GM12878 (cell line): ENCODE data around the gene B3GNT8. TPM values are rescaled to one million over a fixed set of nuclear protein-coding genes. Genes with fewer than 3 reads are reported as not detected.
A peak's percentile ranks its signal among the peaks of the same experiment; 100 is the strongest.

ENCODE experiments used
- BCL11A ChIP-seq: IDR thresholded peaks from 2 replicates; pipeline ENCODE4 v1.6.1; 2011; ENCODE audit warnings: low read depth, low read length
- CEBPB ChIP-seq, 2 experiments: fragments of 150-350 bp in 1 of 2; IDR thresholded peaks; 2 replicates each; pipeline ENCODE4 v1.6.1; 2012 to 2014; ENCODE audit warnings: low read depth in 2 of 2, low read length in 2 of 2, borderline replicate concordance in 1 of 2, inconsistent platforms in 1 of 2
- CREB1 ChIP-seq: IDR thresholded peaks from 2 replicates; pipeline ENCODE4 v1.6.1; 2012; ENCODE audit warnings: low read depth, mild to moderate bottlenecking, inconsistent platforms
- CTCF ChIP-seq, 3 experiments: IDR thresholded peaks in 2 of 3; conservative IDR thresholded peaks in 1 of 3; 2 replicates each; pipeline ENCODE4 v1.5.1; 2011; ENCODE audit warnings: low read depth in 3 of 3, low read length in 3 of 3, mild to moderate bottlenecking in 3 of 3, control low read depth in 2 of 3, moderate library complexity in 2 of 3, inconsistent platforms in 1 of 3, mixed read lengths in 1 of 3; ENCODE audit not compliant: control insufficient read depth in 2 of 3, insufficient read depth in 1 of 3; ENCODE audit errors: extremely low read depth in 1 of 3
- E2F8 ChIP-seq: fragments of 450-650 bp; IDR thresholded peaks from 2 replicates; pipeline ENCODE4 v1.6.1; 2018; ENCODE audit warnings: mild to moderate bottlenecking, low read depth, moderate library complexity; ENCODE audit not compliant: partially characterized antibody
- EP300 ChIP-seq, 2 experiments: fragments of 150-350 bp in 1 of 2; IDR thresholded peaks; 2 replicates each; pipeline ENCODE4 v1.6.1; 2011 to 2012; ENCODE audit warnings: low read depth in 2 of 2, low read length in 2 of 2, borderline replicate concordance in 1 of 2, improper control_type of control experiment in 1 of 2, inconsistent platforms in 1 of 2; ENCODE audit not compliant: control insufficient read depth in 1 of 2
- GABPA ChIP-seq: IDR thresholded peaks from 2 replicates; pipeline ENCODE4 v1.6.1; 2014; ENCODE audit warnings: antibody characterized with exemption, low read depth, mild to moderate bottlenecking, inconsistent platforms
- IRF4 ChIP-seq: IDR thresholded peaks from 2 replicates; pipeline ENCODE4 v1.6.1; 2011; ENCODE audit warnings: low read depth, low read length
- LARP7 ChIP-seq: fragments of 450-650 bp; IDR thresholded peaks from 2 replicates; pipeline ENCODE4 v1.6.1; 2017; ENCODE audit warnings: mild to moderate bottlenecking
- MLLT1 ChIP-seq: fragments of 450-650 bp; IDR thresholded peaks from 2 replicates; pipeline ENCODE4 v1.6.1; 2016; ENCODE audit warnings: mild to moderate bottlenecking
- REST ChIP-seq: IDR thresholded peaks from 2 replicates; pipeline ENCODE4 v1.6.1; 2012; ENCODE audit warnings: mild to moderate bottlenecking, low read depth, low read length
- SKIL ChIP-seq: fragments of 450-650 bp; IDR thresholded peaks from 2 replicates; pipeline ENCODE4 v1.6.1; 2017; ENCODE audit warnings: mild to moderate bottlenecking, low read depth, inconsistent platforms; ENCODE audit not compliant: poor library complexity, severe bottlenecking
- TAF1 ChIP-seq: IDR thresholded peaks from 2 replicates; pipeline ENCODE4 v1.6.1; 2011; ENCODE audit warnings: mild to moderate bottlenecking, low read depth, low read length, borderline replicate concordance
- ZNF207 ChIP-seq: fragments of 450-650 bp; IDR thresholded peaks from 2 replicates; pipeline ENCODE4 v1.6.1; 2014; ENCODE audit warnings: antibody characterized with exemption, mild to moderate bottlenecking, borderline replicate concordance
- ZNF384 ChIP-seq: IDR thresholded peaks from 2 replicates; pipeline ENCODE4 v1.6.1; 2012; ENCODE audit warnings: low read depth, mild to moderate bottlenecking, low read length, improper control_type of control experiment, borderline replicate concordance
- polyA plus RNA-seq, 11 experiments: library from polyadenylated mRNA; depleted of rRNA in 4 of 11; unstranded in 6 of 11; stranded (reverse) in 5 of 11; fragments of >200 nt; fragmentation: Nextera tagmentation in 4 of 11; fragmentation: Illumina TruSeq in 1 of 11; extraction: Ambion mirVana in 4 of 11; extraction: Trizol in 1 of 11; gene quantifications; 1 replicate in 1 of 11; 2 replicates in 10 of 11; pipeline versions ENCODE4 v1.2.1 to v1.2.3, GENCODE V29; 2011 to 2016; ENCODE audit warnings: inconsistent platforms in 2 of 11, missing spikeins in 2 of 11, low read depth in 1 of 11
- total RNA-seq, 4 experiments: library from RNA; depleted of rRNA in 3 of 4; stranded (reverse); fragments of >200 nt in 3 of 4; fragmentation: Illumina TruSeq in 1 of 4; extraction: Trizol in 1 of 4; gene quantifications; 2 replicates each; pipeline versions ENCODE4 v1.2.1 to v1.2.3, GENCODE V29; 2013 to 2021

B3GNT8 gene
- total and polyA plus RNA-seq, 10 of the 15 experiments (the other 5 are each of a cell fraction or from before 2014, with no cell fraction given) = 0.06 to 1.2 (median 0.31) TPM; not detected in 4

GRCh38 chr19:41397086-41398049, 29.8 kb downstream of the B3GNT8 start, which contains the start of the genes BCKDHA and EXOSC5 (continued):
- peak; percentile 29 for TF ChIP-seq E2F8
- TF ChIP-seq CTCF (IDR thresholded peaks at IDR 0.05 in 2 of 3, conservative IDR thresholded peaks at IDR 0.05 in 1 of 3; ENCODE audit: control insufficient read depth in 2 of 3, extremely low read depth in 1 of 3, insufficient read depth in 1 of 3, low read depth in 3 of 3, low read length in 3 of 3) = no peak
- TF ChIP-seq BCL11A = no peak
- TF ChIP-seq ZNF207 = peak; percentile 71; the same call in 1 of the 2 replicates
- TF ChIP-seq MLLT1 = peak; percentile 76
- no peak for TF ChIP-seq ZNF384
- TF ChIP-seq TAF1 = peak; percentile 86
- TF ChIP-seq REST = no peak
- no peak for TF ChIP-seq EP300 (IDR thresholded peaks at IDR 0.05; ENCODE audit: borderline replicate concordance in 1 of 2, control insufficient read depth in 1 of 2, low read depth in 2 of 2, low read length in 2 of 2)
- TF ChIP-seq CREB1 = peak; percentile 51
- no peak for TF ChIP-seq GABPA
- TF ChIP-seq SKIL = peak; percentile 93
- TF ChIP-seq CEBPB (IDR thresholded peaks at IDR 0.05; ENCODE audit: borderline replicate concordance in 1 of 2, low read depth in 2 of 2, low read length in 2 of 2) = no peak
- no peak for TF ChIP-seq IRF4
- TF ChIP-seq LARP7 = peak; percentile 29; the same call in 1 of the 2 replicates
